H1 (cell line): ENCODE measurements around the gene SCRN3. TPM values are rescaled to one million over a fixed set of nuclear protein-coding genes. Genes with fewer than 3 reads are reported as not detected.
"Not testable (repeated sequence)": the region's sequence is repeated elsewhere in the genome, so short reads cannot be mapped to it uniquely, and the experiment has no call there.

ENCODE experiments used
- CTCF ChIA-PET: fragments of 300-600 bp; sonication (Branson Sonifier 250); formaldehyde crosslinking; loops from one replicate; lab custom pipeline; 2021; ENCODE audit not compliant: partially characterized antibody; lab: Charles Lee
- POLR2A ChIA-PET: fragments of 300-600 bp; sonication (Branson Sonifier 250); formaldehyde crosslinking; loops from one replicate; lab custom pipeline; 2021; ENCODE audit warnings: inconsistent platforms; ENCODE audit not compliant: partially characterized antibody; lab: Charles Lee
- DNase-seq, 2 experiments: peaks; one replicate each; pipeline versions ENCODE4 v3.0.0 to v3.0.0-alpha.2; 2010 to 2022; ENCODE audit warnings: low spot score in 2 of 2, low read depth in 1 of 2, mixed read lengths in 1 of 2
- FAIRE-seq: peaks from 2 replicates; lab custom pipeline; 2011; peaks lifted over from hg19 to GRCh38; lab: Jason Lieb, UNC
- H2AFZ ChIP-seq: 2 replicates; pipeline ENCODE4 v1.8.1; 2012; ENCODE audit warnings: low read length, inconsistent platforms
- H2AK5ac ChIP-seq: 2 replicates; pipeline ENCODE4 v1.6.1; 2013; ENCODE audit warnings: low read depth, low read length
- H2BK120ac ChIP-seq: replicated peaks from 2 replicates; pipeline ENCODE3; 2013; ENCODE audit warnings: low read depth, low read length, inconsistent platforms
- H2BK12ac ChIP-seq: 2 replicates; pipeline ENCODE4 v1.6.1; 2013; ENCODE audit warnings: low read depth, low read length
- H2BK15ac ChIP-seq: 2 replicates; pipeline ENCODE4 v1.6.1; 2013; ENCODE audit warnings: low read length
- H2BK20ac ChIP-seq: 2 replicates; pipeline ENCODE4 v1.6.1; 2013; ENCODE audit warnings: low read length
- H2BK5ac ChIP-seq: 2 replicates; pipeline ENCODE4 v1.6.1; 2013; ENCODE audit warnings: low read depth, low read length
- H3K14ac ChIP-seq: 2 replicates; pipeline ENCODE4 v1.6.1; 2013; ENCODE audit warnings: inconsistent platforms; ENCODE audit not compliant: insufficient read length
- H3K18ac ChIP-seq: 2 replicates; pipeline ENCODE4 v1.6.1; 2013; ENCODE audit warnings: low read length; ENCODE audit errors: extremely low read depth
- H3K23ac ChIP-seq: 2 replicates; pipeline ENCODE4 v1.6.1; 2013; ENCODE audit warnings: inconsistent platforms; ENCODE audit not compliant: insufficient read length
- H3K23me2 ChIP-seq: 2 replicates; pipeline ENCODE4 v1.6.1; 2013; ENCODE audit warnings: low read depth, low read length
- H3K27ac ChIP-seq: 2 replicates; pipeline ENCODE4 v1.6.1; 2011; ENCODE audit warnings: low read depth, low read length, inconsistent platforms
- H3K27me3 ChIP-seq, 4 experiments: replicated peaks in 1 of 4; 1 replicate in 1 of 4; 2 replicates in 3 of 4; pipeline versions ENCODE4 v1.6.1 to v1.8.1; 2011 to 2013; ENCODE audit warnings: low read length in 3 of 4, mild to moderate bottlenecking in 3 of 4, inconsistent platforms in 2 of 4, mixed read lengths in 2 of 4, moderate library complexity in 1 of 4; ENCODE audit not compliant: control insufficient read depth in 3 of 4, insufficient read depth in 3 of 4; ENCODE audit errors: extremely low read depth in 1 of 4
- H3K36me3 ChIP-seq, 4 experiments: 2 replicates each; pipeline versions ENCODE4 v1.6.1 to v1.8.1; 2011 to 2013; ENCODE audit warnings: mild to moderate bottlenecking in 4 of 4, low read length in 3 of 4, moderate library complexity in 2 of 4, control low read depth in 1 of 4, inconsistent platforms in 1 of 4; ENCODE audit not compliant: insufficient read depth in 4 of 4, control insufficient read depth in 2 of 4
- H3K4ac ChIP-seq: replicated peaks from 2 replicates; pipeline ENCODE3; 2013; ENCODE audit warnings: low read length, low read depth, mixed read lengths, inconsistent platforms; ENCODE audit not compliant: insufficient read length
- H3K4me1 ChIP-seq, 4 experiments: replicated peaks in 1 of 4; 1 replicate in 1 of 4; 2 replicates in 3 of 4; pipeline versions ENCODE4 v1.6.1 to v1.8.1; 2011 to 2013; ENCODE audit warnings: low read length in 3 of 4, inconsistent platforms in 2 of 4, mixed read lengths in 1 of 4; ENCODE audit not compliant: insufficient read depth in 4 of 4, control insufficient read depth in 3 of 4
- H3K4me2 ChIP-seq, 2 experiments: 2 replicates each; pipeline versions ENCODE4 v1.6.1 to v1.8.1; 2011 to 2013; ENCODE audit warnings: low read depth in 2 of 2, low read length in 2 of 2, control low read depth in 1 of 2, inconsistent platforms in 1 of 2, mild to moderate bottlenecking in 1 of 2; ENCODE audit not compliant: insufficient read depth in 1 of 2
- H3K4me3 ChIP-seq, 4 experiments: fragments of 200-600, 300-600 bp in 1 of 4; sonication (generic), shearing (Covaris generic), sonication (Bioruptor Twin) in 1 of 4; 2 replicates each; pipeline versions ENCODE4 v1.5.1 to v1.8.1; 2011 to 2016; ENCODE audit warnings: low read length in 4 of 4, low read depth in 3 of 4, control low read depth in 2 of 4, inconsistent platforms in 2 of 4, mild to moderate bottlenecking in 2 of 4, mixed read lengths in 1 of 4, moderate library complexity in 1 of 4; ENCODE audit not compliant: insufficient read depth in 2 of 4; ENCODE audit errors: extremely low read depth in 1 of 4
- H3K56ac ChIP-seq: replicated peaks from 2 replicates; pipeline ENCODE3; 2013; ENCODE audit warnings: low read depth, mild to moderate bottlenecking, mixed read lengths, low read length, inconsistent platforms; ENCODE audit not compliant: insufficient read length
- H3K79me1 ChIP-seq: 2 replicates; pipeline ENCODE4 v1.6.1; 2013; ENCODE audit warnings: low read depth, low read length, control low read depth
- H3K79me2 ChIP-seq, 2 experiments: 2 replicates each; pipeline versions ENCODE4 v1.6.1 to v1.8.1; 2012 to 2013; ENCODE audit warnings: low read length in 2 of 2, mild to moderate bottlenecking in 2 of 2, inconsistent platforms in 1 of 2; ENCODE audit not compliant: insufficient read depth in 2 of 2, control insufficient read depth in 1 of 2
- H3K9ac ChIP-seq, 4 experiments: replicated peaks in 1 of 4; 1 replicate in 1 of 4; 2 replicates in 3 of 4; pipeline versions ENCODE4 v1.6.1 to v1.8.1; 2011 to 2013; ENCODE audit warnings: low read depth in 3 of 4, low read length in 3 of 4, control low read depth in 2 of 4, mild to moderate bottlenecking in 2 of 4, moderate library complexity in 2 of 4, inconsistent platforms in 1 of 4; ENCODE audit errors: extremely low read depth in 1 of 4
- H3K9me3 ChIP-seq, 2 experiments: 2 replicates each; pipeline versions ENCODE4 v1.6.1 to v1.8.1; 2012 to 2013; ENCODE audit warnings: mild to moderate bottlenecking in 2 of 2, moderate library complexity in 2 of 2, control low read depth in 1 of 2, inconsistent platforms in 1 of 2, low read depth in 1 of 2, low read length in 1 of 2, mixed read lengths in 1 of 2; ENCODE audit not compliant: insufficient read depth in 2 of 2
- H4K20me1 ChIP-seq, 2 experiments: replicated peaks in 1 of 2; 2 replicates each; pipeline versions ENCODE3 to v1.8.1; 2011 to 2013; ENCODE audit warnings: inconsistent platforms in 2 of 2, low read length in 2 of 2, mild to moderate bottlenecking in 1 of 2; ENCODE audit not compliant: insufficient read depth in 2 of 2, control insufficient read depth in 1 of 2
- H4K5ac ChIP-seq: 2 replicates; pipeline ENCODE4 v1.6.1; 2013; ENCODE audit warnings: low read length, low read depth, mixed read lengths, inconsistent platforms; ENCODE audit not compliant: insufficient read length
- H4K8ac ChIP-seq: 2 replicates; pipeline ENCODE4 v1.8.0; 2013; ENCODE audit warnings: mild to moderate bottlenecking, moderate library complexity, low read length, inconsistent platforms; ENCODE audit not compliant: insufficient read depth; ENCODE audit errors: extremely low read depth
- H4K91ac ChIP-seq: replicated peaks from 2 replicates; pipeline ENCODE3; 2013; ENCODE audit warnings: low read length, mixed read lengths, inconsistent platforms; ENCODE audit not compliant: insufficient read length
- WGBS, 2 experiments: shearing (Covaris generic) in 1 of 2; methylation state at CpG; one replicate each; pipeline versions ENCODE4 v1.1.6 to v1.1.7; 2013 to 2015; ENCODE audit warnings: low lambda C conversion rate in 2 of 2, mixed read lengths in 2 of 2, inconsistent platforms in 1 of 2, low coverage in 1 of 2, missing lambda C conversion rate in 1 of 2; ENCODE audit not compliant: insufficient replicate concordance in 2 of 2, insufficient coverage in 1 of 2, insufficient read length in 1 of 2; ENCODE audit errors: extremely low coverage in 1 of 2, missing lambda C conversion rate in 1 of 2; 5-methylcytosine and 5-hydroxymethylcytosine counted together
- polyA plus RNA-seq, 7 experiments: library from polyadenylated mRNA; depleted of rRNA in 3 of 7; stranded (reverse) in 5 of 7; unstranded in 2 of 7; fragments of >200 nt in 5 of 7; fragments of 200-250 nt in 2 of 7; gene quantifications; 1 replicate in 5 of 7; 2 replicates in 1 of 7; 4 replicates in 1 of 7; pipeline versions ENCODE4 v1.2.1 to v1.2.3, GENCODE V29; 2011 to 2013; ENCODE audit warnings: missing spikeins in 2 of 7, mixed read lengths in 2 of 7
- total RNA-seq: library from RNA; stranded (reverse); fragmentation: NEBNext Ultra II Directional; extraction: Animal tissue kit (Norgen Biotek cat#: 25700); gene quantifications from 2 replicates; pipeline ENCODE4 v1.2.1, GENCODE V29; 2021

Gene SCRN3
- total and polyA plus RNA-seq, 2 of the 8 experiments (the other 6 are each of a cell fraction or from before 2014, with no cell fraction given): 7.4 to 7.8 TPM

- H2AK5ac ChIP-seq, H3K56ac ChIP-seq, FAIRE-seq, H3K23me2 ChIP-seq, H3K79me1 ChIP-seq, H3K27ac ChIP-seq, H3K27me3 ChIP-seq, H3K79me2 ChIP-seq, H3K4me1 ChIP-seq, H4K8ac ChIP-seq, H2AFZ ChIP-seq, CTCF ChIA-PET, H2BK12ac ChIP-seq, H3K9me3 ChIP-seq, H4K20me1 ChIP-seq, H4K5ac ChIP-seq, H3K9ac ChIP-seq, H3K18ac ChIP-seq, H3K14ac ChIP-seq, H2BK15ac ChIP-seq, H4K91ac ChIP-seq, H3K23ac ChIP-seq, H3K36me3 ChIP-seq, H3K4ac ChIP-seq, H2BK120ac ChIP-seq, H2BK5ac ChIP-seq, H2BK20ac ChIP-seq, DNase-seq: not testable (repeated sequence)
- Histone ChIP-seq H3K4me3 (peak overlapping the region; percentile 40 to 71 (median 45); a peak in 5 of 8 replicates), H3K4me2 (peak overlapping the region; percentile 62 to 93; a peak in 3 of 4 replicates)
- POLR2A ChIA-PET: interaction anchor here (1.6 kb wide), 2 partner anchors 8 to 15 kb away, joined by 3 to 8 read pairs; partner anchors contain the start of gene SCRN3
- 55% methylated on average over 3 of the region's 31 CpGs; no CpG with 5 or more reads in 1 of the 2 experiments for WGBS, 2 experiments
These were observed 14.5 kb downstream of the SCRN3 start for GRCh38 chr2:174410039-174410438.
